ENCODE measurements around the gene ZNF641.

The ZNF641 gene

GRCh38 chr12:48350249-48351021, at the start of gene ZNF641:
Gene ZNF641, minus strand, starts transcription at chr12:48350919. Its CDS starts 2,829 bp downstream, at chr12:48348090.
- FAIRE-seq: no peak

GRCh38 chr12:48390026-48390425, 39.3 kb upstream of the ZNF641 start:
- no peak for FAIRE-seq

GRCh38 chr12:48389409-48389808, 38.7 kb upstream of the ZNF641 start:
- FAIRE-seq: no peak

- no peak for FAIRE-seq
Measured at GRCh38 chr12:48388938-48389337, 38.2 kb upstream of the ZNF641 start.

GRCh38 chr12:48388460-48388859, 37.7 kb upstream of the ZNF641 start:
- no peak for FAIRE-seq

GRCh38 chr12:48380596-48380995, 29.9 kb upstream of the ZNF641 start:
- FAIRE-seq: no peak

GRCh38 chr12:48379794-48380193, 29.1 kb upstream of the ZNF641 start:
- FAIRE-seq: no peak

- FAIRE-seq: no peak
Measured at GRCh38 chr12:48377646-48378045, 26.9 kb upstream of the ZNF641 start.

GRCh38 chr12:48374164-48374563, 23.4 kb upstream of the ZNF641 start:
- FAIRE-seq: no peak

- no peak for FAIRE-seq
Measured at GRCh38 chr12:48366131-48366530, 15.4 kb upstream of the ZNF641 start.

GRCh38 chr12:48361664-48362339, 11.1 kb upstream of the ZNF641 start:
- no peak for FAIRE-seq

GRCh38 chr12:48358937-48359513, 8.3 kb upstream of the ZNF641 start:
- FAIRE-seq: no peak

GRCh38 chr12:48356041-48356768, 5.5 kb upstream of the ZNF641 start:
- FAIRE-seq: no peak

GRCh38 chr12:48352157-48352760, 1.5 kb upstream of the ZNF641 start:
- no peak for FAIRE-seq

- FAIRE-seq: no peak
Measured at GRCh38 chr12:48351022-48351708, 446 bp upstream of the ZNF641 start.

GRCh38 chr12:48349471-48349870, 1.2 kb downstream of the ZNF641 start:
- FAIRE-seq: no peak

- FAIRE-seq: no peak
Measured at GRCh38 chr12:48342980-48343379, 7.7 kb downstream of the ZNF641 start.

- no peak for FAIRE-seq
Measured at GRCh38 chr12:48340943-48341342, 9.8 kb downstream of the ZNF641 start.

- FAIRE-seq: no peak
Measured at GRCh38 chr12:48339442-48340117, 11.1 kb downstream of the ZNF641 start.

GRCh38 chr12:48336564-48336963, 14.2 kb downstream of the ZNF641 start:
- no peak for FAIRE-seq

- FAIRE-seq: no peak
Measured at GRCh38 chr12:48336061-48336460, 14.7 kb downstream of the ZNF641 start.

- no peak for FAIRE-seq
Measured at GRCh38 chr12:48334808-48335207, 15.9 kb downstream of the ZNF641 start.
